ENCODE results near the gene OSGIN1.

The OSGIN1 gene

GRCh38 chr16:83972256-83973008, 19.4 kb downstream of the OSGIN1 start:
- DNase-seq: no peak
- TF ChIP-seq POLR2A (IDR thresholded peaks at IDR 0.05; ENCODE audit: low read length): no peak
- TF ChIP-seq GATA1 (IDR thresholded peaks at IDR 0.05; ENCODE audit: low read depth, low read length): no peak

- TF ChIP-seq POLR2A (IDR thresholded peaks at IDR 0.05; ENCODE audit: low read length) (no peak), GATA1 (IDR thresholded peaks at IDR 0.05; ENCODE audit: low read depth, low read length) (no peak)
- DNase-seq: no peak
Observed at GRCh38 chr16:83973077-83973476, 20.0 kb downstream of the OSGIN1 start.

GRCh38 chr16:83973581-83974385, 20.7 kb downstream of the OSGIN1 start:
- no peak for DNase-seq
- no peak for TF ChIP-seq POLR2A (IDR thresholded peaks at IDR 0.05; ENCODE audit: low read length)
- TF ChIP-seq GATA1 (IDR thresholded peaks at IDR 0.05; ENCODE audit: low read depth, low read length): no peak

- TF ChIP-seq POLR2A (IDR thresholded peaks at IDR 0.05; ENCODE audit: low read length): no peak
- no peak for TF ChIP-seq GATA1 (IDR thresholded peaks at IDR 0.05; ENCODE audit: low read depth, low read length)
- no peak for DNase-seq
Observed at GRCh38 chr16:83974475-83974874, 21.4 kb downstream of the OSGIN1 start.

- no peak for TF ChIP-seq POLR2A (IDR thresholded peaks at IDR 0.05; ENCODE audit: low read length)
- TF ChIP-seq GATA1 (IDR thresholded peaks at IDR 0.05; ENCODE audit: low read depth, low read length): no peak
- no peak for DNase-seq
Observed at GRCh38 chr16:83975590-83976260, 22.7 kb downstream of the OSGIN1 start.

- no peak for TF ChIP-seq GATA1 (IDR thresholded peaks at IDR 0.05; ENCODE audit: low read depth, low read length)
- no peak for TF ChIP-seq POLR2A (IDR thresholded peaks at IDR 0.05; ENCODE audit: low read length)
- DNase-seq: no peak
Observed at GRCh38 chr16:83977056-83977815, 24.2 kb downstream of the OSGIN1 start.

- no peak for TF ChIP-seq GATA1 (IDR thresholded peaks at IDR 0.05; ENCODE audit: low read depth, low read length)
- TF ChIP-seq POLR2A (IDR thresholded peaks at IDR 0.05; ENCODE audit: low read length): no peak
- no peak for DNase-seq
Observed at GRCh38 chr16:83978401-83978904, 25.4 kb downstream of the OSGIN1 start.

GRCh38 chr16:83979441-83979840, 26.4 kb downstream of the OSGIN1 start:
- TF ChIP-seq POLR2A (IDR thresholded peaks at IDR 0.05; ENCODE audit: low read length): no peak
- TF ChIP-seq GATA1 (IDR thresholded peaks at IDR 0.05; ENCODE audit: low read depth, low read length): no peak
- no peak for DNase-seq

- no peak for DNase-seq
- TF ChIP-seq GATA1 (IDR thresholded peaks at IDR 0.05; ENCODE audit: low read depth, low read length) (no peak), POLR2A (IDR thresholded peaks at IDR 0.05; ENCODE audit: low read length) (no peak)
Observed at GRCh38 chr16:83980794-83981193, 27.8 kb downstream of the OSGIN1 start.

- TF ChIP-seq GATA1 (IDR thresholded peaks at IDR 0.05; ENCODE audit: low read depth, low read length) (no peak), POLR2A (IDR thresholded peaks at IDR 0.05; ENCODE audit: low read length) (no peak)
- no peak for DNase-seq
Observed at GRCh38 chr16:83981799-83982198, 28.8 kb downstream of the OSGIN1 start.

- TF ChIP-seq POLR2A (IDR thresholded peaks at IDR 0.05; ENCODE audit: low read length) (no peak), GATA1 (IDR thresholded peaks at IDR 0.05; ENCODE audit: low read depth, low read length) (no peak)
- no peak for DNase-seq
Observed at GRCh38 chr16:83983491-83983890, 30.5 kb downstream of the OSGIN1 start.

- TF ChIP-seq POLR2A (IDR thresholded peaks at IDR 0.05; ENCODE audit: low read length) (no peak), GATA1 (IDR thresholded peaks at IDR 0.05; ENCODE audit: low read depth, low read length) (no peak)
- DNase-seq: no peak
Observed at GRCh38 chr16:83989300-83989699, 36.3 kb downstream of the OSGIN1 start.

- DNase-seq: no peak
- TF ChIP-seq GATA1 (IDR thresholded peaks at IDR 0.05; ENCODE audit: low read depth, low read length) (no peak), POLR2A (IDR thresholded peaks at IDR 0.05; ENCODE audit: low read length) (no peak)
Observed at GRCh38 chr16:83990492-83990891, 37.5 kb downstream of the OSGIN1 start.

Measured in erythroblast (primary cell).